GM19239 (cell line): ENCODE measurements around the gene CCDC200.
A peak's percentile ranks its signal among the peaks of the same experiment; 100 is the strongest.
"Not testable (repeated sequence)": the region's sequence is repeated elsewhere in the genome, so short reads cannot be mapped to it uniquely, and the experiment has no call there.

ENCODE experiments used
- DNase-seq: peaks from one replicate; pipeline ENCODE4 v3.0.0; 2011; ENCODE audit warnings: low spot score; ENCODE audit not compliant: insufficient read length
- FAIRE-seq: peaks from 2 replicates; lab custom pipeline; 2011; peaks lifted over from hg19 to GRCh38; lab: Jason Lieb, UNC

CCDC200 gene

GRCh38 chr17:43216762-43217613 lies 11.4 kb downstream of the CCDC200 start:
- FAIRE-seq, result no peak
- no peak for DNase-seq

- DNase-seq, result no peak
- FAIRE-seq, result no peak
Observed at GRCh38 chr17:43216369-43216761, 12.1 kb downstream of the CCDC200 start.

- FAIRE-seq, result no peak
- no peak for DNase-seq
Observed at GRCh38 chr17:43215341-43215740, 13.1 kb downstream of the CCDC200 start.

GRCh38 chr17:43213545-43213944 lies 14.9 kb downstream of the CCDC200 start:
- no peak for FAIRE-seq
- no peak for DNase-seq

GRCh38 chr17:43212641-43213490 lies 15.6 kb downstream of the CCDC200 start:
- FAIRE-seq, result peak; percentile 89
- DNase-seq, result peak; percentile 15

GRCh38 chr17:43211480-43212402 lies 16.7 kb downstream of the CCDC200 start, which contains the start of gene TMEM106A:
Gene TMEM106A, plus strand, starts transcription at chr17:43211875. Its CDS starts 1,167 bp downstream, at chr17:43213042.
- peak; percentile 85 for FAIRE-seq
- DNase-seq, result peak; percentile 86

- no peak for FAIRE-seq
- no peak for DNase-seq
Observed at GRCh38 chr17:43211123-43211479, 17.3 kb downstream of the CCDC200 start.

GRCh38 chr17:43210576-43210975 lies 17.8 kb downstream of the CCDC200 start:
- no peak for DNase-seq
- FAIRE-seq, result peak; percentile 55

GRCh38 chr17:43203013-43203412 lies 25.4 kb downstream of the CCDC200 start:
- not testable (repeated sequence) for FAIRE-seq, DNase-seq

GRCh38 chr17:43200127-43200526 lies 28.3 kb downstream of the CCDC200 start:
- FAIRE-seq (no peak), DNase-seq (no peak)

GRCh38 chr17:43199633-43200032 lies 28.8 kb downstream of the CCDC200 start:
- FAIRE-seq, result no peak
- no peak for DNase-seq

GRCh38 chr17:43193251-43193650 lies 35.2 kb downstream of the CCDC200 start:
- no peak for FAIRE-seq
- DNase-seq, result no peak

- not testable (repeated sequence) for FAIRE-seq, DNase-seq
Observed at GRCh38 chr17:43186656-43187055, 41.8 kb downstream of the CCDC200 start.

- no peak for FAIRE-seq
- no peak for DNase-seq
Observed at GRCh38 chr17:43183921-43184320, 44.5 kb downstream of the CCDC200 start.

- DNase-seq (no peak), FAIRE-seq (no peak)
Observed at GRCh38 chr17:43176119-43176570, 52.3 kb downstream of the CCDC200 start.

- FAIRE-seq, result no peak
- DNase-seq, result no peak
Observed at GRCh38 chr17:43175213-43176118, 53.0 kb downstream of the CCDC200 start.

- DNase-seq, result no peak
Observed at GRCh38 chr17:43171586-43172487, 56.6 kb downstream of the CCDC200 start.

More at GRCh38 chr17:43171586-43172487, 56.6 kb downstream of the CCDC200 start:
- peak; percentile 63 for FAIRE-seq
